Measurements from ENCODE around the gene TCAP. TPM values are rescaled to one million over a fixed set of nuclear protein-coding genes. Genes with fewer than 3 reads are reported as not detected.
"Not testable (repeated sequence)": the region's sequence is repeated elsewhere in the genome, so short reads cannot be mapped to it uniquely, and the experiment has no call there.

The TCAP gene
- polyA plus RNA-seq, 6 donors from 2014 or later, result 0.12 to 0.25 (median 0.24) TPM; not detected in 3

- H3K27ac Mint-ChIP-seq, result no peak overlapping the region
- no peak overlapping the region for H3K4me3 Mint-ChIP-seq
- ATAC-seq (ENCODE audit: low read depth in 2 of 2) (no peak), DNase-seq (no peak)
- peaks cover 0 to 3% of the 10 kb centered on the region in 2 donors for H3K36me3 Mint-ChIP-seq
- H3K9me3 Mint-ChIP-seq, result no peaks in the 10 kb centered on the region
- peaks cover 16 to 23% (median 22%) of the 10 kb centered on the region in 3 donors for H3K4me1 Mint-ChIP-seq
- H3K27me3 Mint-ChIP-seq, result peaks cover 3 to 6% (median 5%) of the 10 kb centered on the region in 3 donors
These were observed 41.2 kb downstream of the TCAP start for GRCh38 chr17:39706383-39706782.

- no peak for ATAC-seq (ENCODE audit: low read depth in 2 of 2)
- Mint-ChIP-seq H3K27me3 (peaks cover 0 to under 1% (median 0%) of the 10 kb centered on the region in 3 donors), H3K4me1 (peaks cover 16 to 21% (median 21%) of the 10 kb centered on the region in 3 donors), H3K9me3 (no peaks in the 10 kb centered on the region), H3K36me3 (no peaks in the 10 kb centered on the region), H3K27ac (peak overlapping the region in 3 of 6 donors; percentile 39 to 87 (median 86)), H3K4me3 (peak overlapping the region in 3 of 8 donors; percentile 30 to 76 (median 30))
- DNase-seq, result no peak
These were observed 41.8 kb downstream of the TCAP start for GRCh38 chr17:39706921-39707337.

- Mint-ChIP-seq H3K36me3 (no peaks in the 10 kb centered on the region), H3K9me3 (no peaks in the 10 kb centered on the region), H3K4me1 (peaks cover 15 to 16% (median 16%) of the 10 kb centered on the region in 3 donors), H3K4me3 (peak overlapping the region in 2 of 8 donors; percentile 2 to 57), H3K27ac (peak overlapping the region in 1 of 6 donors; percentile 74), H3K27me3 (no peaks in the 10 kb centered on the region)
- DNase-seq (no peak), ATAC-seq (ENCODE audit: low read depth in 2 of 2) (no peak)
These were observed 44.3 kb downstream of the TCAP start for GRCh38 chr17:39709319-39709997.

- Mint-ChIP-seq H3K4me1 (peaks cover 15 to 16% (median 16%) of the 10 kb centered on the region in 3 donors), H3K4me3 (no peak overlapping the region), H3K9me3 (no peaks in the 10 kb centered on the region), H3K27ac (peak overlapping the region in 1 of 6 donors; percentile 74), H3K27me3 (no peaks in the 10 kb centered on the region), H3K36me3 (no peaks in the 10 kb centered on the region)
- ATAC-seq (ENCODE audit: low read depth in 2 of 2) (no peak), DNase-seq (no peak)
These were observed 45.1 kb downstream of the TCAP start for GRCh38 chr17:39709998-39710964.

- not testable (repeated sequence) for H3K27me3 Mint-ChIP-seq; ATAC-seq (ENCODE audit: low read depth in 2 of 2); H3K4me3 Mint-ChIP-seq
These were observed 45.9 kb downstream of the TCAP start for GRCh38 chr17:39711071-39711470.

GRCh38 chr17:39711851-39712250, 46.7 kb downstream of the TCAP start:
- ATAC-seq (ENCODE audit: low read depth in 2 of 2) (no peak), DNase-seq (no peak)
- Mint-ChIP-seq H3K4me1 (peaks cover 13 to 15% (median 14%) of the 10 kb centered on the region in 3 donors), H3K27ac (no peak overlapping the region), H3K27me3 (no peaks in the 10 kb centered on the region), H3K4me3 (no peak overlapping the region), H3K36me3 (no peaks in the 10 kb centered on the region), H3K9me3 (no peaks in the 10 kb centered on the region)

More at GRCh38 chr17:39711071-39711470, 45.9 kb downstream of the TCAP start:
- not testable (repeated sequence) for H3K27ac Mint-ChIP-seq, H3K36me3 Mint-ChIP-seq, DNase-seq, H3K9me3 Mint-ChIP-seq
- peaks cover 15 to 16% (median 16%) of the 10 kb centered on the region in 3 donors for H3K4me1 Mint-ChIP-seq

- no peak for DNase-seq
These were observed 49.1 kb downstream of the TCAP start for GRCh38 chr17:39714234-39714633.

GRCh38 chr17:39715375-39716072, 50.4 kb downstream of the TCAP start:
- DNase-seq (no peak), ATAC-seq (ENCODE audit: low read depth in 2 of 2) (no peak)
- H3K4me3 Mint-ChIP-seq, result no peak overlapping the region
- H3K27ac Mint-ChIP-seq, result no peak overlapping the region
- no peaks in the 10 kb centered on the region for H3K27me3 Mint-ChIP-seq
- H3K9me3 Mint-ChIP-seq, result no peaks in the 10 kb centered on the region
- H3K36me3 Mint-ChIP-seq, result no peaks in the 10 kb centered on the region
- peaks cover 0 to 6% (median 4%) of the 10 kb centered on the region in 3 donors for H3K4me1 Mint-ChIP-seq

More at GRCh38 chr17:39714234-39714633, 49.1 kb downstream of the TCAP start:
- no peak for ATAC-seq (ENCODE audit: low read depth in 2 of 2)
- Mint-ChIP-seq H3K27me3 (no peaks in the 10 kb centered on the region), H3K36me3 (no peaks in the 10 kb centered on the region), H3K9me3 (no peaks in the 10 kb centered on the region), H3K4me1 (peaks cover under 1 to 6% (median under 1%) of the 10 kb centered on the region in 3 donors), H3K27ac (no peak overlapping the region), H3K4me3 (no peak overlapping the region)

Other genes with a start within 250 kb of the TCAP start
- 10 to 100 TPM in 5 of 6 donors, 1 to 10 TPM in 1; 6.9 to 24.4 (median 20.2) TPM for gene MED1, start 214.1 kb upstream of the TCAP start, polyA plus RNA-seq (ENCODE audit: low read depth in 6 of 6)
- gene CDK12, start 203.9 kb upstream of the TCAP start, polyA plus RNA-seq (ENCODE audit: low read depth in 6 of 6), result 1 to 10 TPM in 5 of 6 donors, under 1 TPM in 1; 0.32 to 8.1 (median 4.3) TPM
- gene NEUROD2, start 57.4 kb upstream of the TCAP start, polyA plus RNA-seq (ENCODE audit: low read depth in 6 of 6), result under 1 TPM in 1 of 6 donors, not detected in 5; 0.09 TPM
- under 1 TPM in 1 of 6 donors, not detected in 5; 0.12 TPM for gene PPP1R1B, start 38.4 kb upstream of the TCAP start, polyA plus RNA-seq (ENCODE audit: low read depth in 6 of 6)
- gene STARD3, start 28.2 kb upstream of the TCAP start, polyA plus RNA-seq (ENCODE audit: low read depth in 6 of 6), result 10 to 100 TPM; 30.7 to 53.7 (median 42.0) TPM
- gene PNMT, start 3.1 kb downstream of the TCAP start, polyA plus RNA-seq (ENCODE audit: low read depth in 6 of 6), result not detected
- gene PGAP3, start 22.7 kb downstream of the TCAP start, polyA plus RNA-seq (ENCODE audit: low read depth in 6 of 6), result 10 to 100 TPM in 2 of 6 donors, 1 to 10 TPM in 4; 7.2 to 18.2 (median 9.1) TPM
- gene ERBB2, start 34.7 kb downstream of the TCAP start, polyA plus RNA-seq (ENCODE audit: low read depth in 6 of 6), result 1 to 10 TPM in 3 of 6 donors, under 1 TPM in 3; 0.20 to 3.0 (median 1.1) TPM
- 100 to 1,000 TPM in 5 of 6 donors, 10 to 100 TPM in 1; 99.3 to 135 (median 123) TPM for gene MIEN1, start 65.2 kb downstream of the TCAP start, polyA plus RNA-seq (ENCODE audit: low read depth in 6 of 6)
- gene GRB7, start 72.6 kb downstream of the TCAP start, polyA plus RNA-seq (ENCODE audit: low read depth in 6 of 6), result under 1 TPM in 3 of 6 donors, not detected in 3; 0.23 to 0.65 (median 0.29) TPM
- gene IKZF3, start 199.0 kb downstream of the TCAP start, polyA plus RNA-seq (ENCODE audit: low read depth in 6 of 6), result 100 to 1,000 TPM in 1 of 6 donors, 10 to 100 TPM in 4, under 1 TPM in 1; 0.75 to 127 (median 39.8) TPM
- gene ZPBP2, start 202.9 kb downstream of the TCAP start, polyA plus RNA-seq (ENCODE audit: low read depth in 6 of 6), result under 1 TPM in 5 of 6 donors, not detected in 1; 0.16 to 0.80 (median 0.38) TPM

Measured in naive B cell (primary cell).